HG02588 (cell line): ENCODE results near the gene NLRP11.
"Not testable (repeated sequence)": the region's sequence is repeated elsewhere in the genome, so short reads cannot be mapped to it uniquely, and the experiment has no call there.

Experiments
- ATAC-seq: cut with Tn5 transposase; IDR thresholded peaks from one replicate; pipeline ENCODE4 v1.9.1; 2021; ENCODE audit warnings: mild to moderate bottlenecking, moderate library complexity; ENCODE audit not compliant: unreplicated experiment

Gene NLRP11

DNA sequence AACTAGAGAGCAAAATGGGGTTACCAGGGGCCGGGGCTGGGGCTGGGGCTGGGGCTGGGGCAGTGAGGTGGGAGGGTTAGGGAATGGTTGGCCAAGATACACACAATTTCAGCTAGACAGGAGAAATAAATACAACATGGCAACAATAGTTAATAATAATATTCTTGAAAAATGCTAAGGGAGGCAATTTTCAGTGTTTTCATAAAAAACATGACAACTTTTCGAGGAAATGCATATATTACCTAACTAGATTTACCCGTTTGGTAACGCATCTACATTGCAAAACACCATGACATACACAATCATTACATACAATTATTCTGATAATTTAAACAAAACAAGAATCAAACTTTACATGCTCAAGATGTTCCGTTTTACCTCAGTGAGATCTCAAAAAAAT lies 50.7 kb downstream of the NLRP11 start:
- ATAC-seq, result no peak

GRCh38 chr19:55778331-55778730 lies 53.5 kb downstream of the NLRP11 start:
- no peak for ATAC-seq

- ATAC-seq, result no peak
Observed at GRCh38 chr19:55777528-55777927, 54.3 kb downstream of the NLRP11 start.

DNA sequence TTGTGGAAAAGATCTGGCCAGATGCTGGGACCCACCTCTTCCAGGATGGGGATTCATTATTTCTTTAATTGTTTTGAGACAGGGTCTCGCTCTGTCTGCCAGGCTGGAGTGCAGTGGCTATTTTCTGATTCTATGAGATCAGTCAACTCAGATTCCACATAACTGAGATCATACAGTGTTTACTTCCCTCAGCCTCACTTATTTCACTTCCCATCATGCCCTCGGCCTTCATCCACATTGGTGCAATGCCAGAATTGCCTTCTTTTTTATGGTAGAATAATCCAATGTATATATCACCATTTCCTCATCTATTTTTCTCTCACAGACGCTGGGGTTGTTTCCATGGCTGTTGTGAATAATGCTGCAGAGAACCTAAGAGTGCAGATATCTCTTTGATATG lies 62.2 kb downstream of the NLRP11 start:
- not testable (repeated sequence) for ATAC-seq

- ATAC-seq, result not testable (repeated sequence)
Observed at GRCh38 chr19:55768818-55769217, 63.0 kb downstream of the NLRP11 start, which contains the start of gene RFPL4AL1. Gene RFPL4AL1 (plus strand): TSS chr19:55769118. CDS start chr19:55771805, 2,687 bp downstream.

DNA sequence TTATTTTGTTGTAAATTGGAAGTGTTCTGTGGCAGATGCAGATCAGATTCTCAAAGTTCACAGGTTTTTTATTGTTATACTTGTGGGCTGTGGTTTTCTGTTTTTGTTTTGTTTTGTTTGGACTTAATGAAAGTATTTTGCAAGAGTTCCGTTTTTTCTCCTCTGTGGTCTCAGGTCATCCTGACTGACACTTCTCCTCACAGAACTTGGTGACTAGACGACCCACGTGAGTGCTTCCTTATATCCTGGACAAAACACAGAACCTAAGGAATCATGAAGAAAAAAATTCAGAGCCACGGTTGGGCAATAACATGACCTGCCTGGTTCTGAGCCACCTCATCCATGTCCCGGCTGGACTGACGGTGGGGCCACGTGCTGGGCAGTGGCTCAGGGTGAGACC lies 65.3 kb downstream of the NLRP11 start:
- ATAC-seq, result no peak

DNA sequence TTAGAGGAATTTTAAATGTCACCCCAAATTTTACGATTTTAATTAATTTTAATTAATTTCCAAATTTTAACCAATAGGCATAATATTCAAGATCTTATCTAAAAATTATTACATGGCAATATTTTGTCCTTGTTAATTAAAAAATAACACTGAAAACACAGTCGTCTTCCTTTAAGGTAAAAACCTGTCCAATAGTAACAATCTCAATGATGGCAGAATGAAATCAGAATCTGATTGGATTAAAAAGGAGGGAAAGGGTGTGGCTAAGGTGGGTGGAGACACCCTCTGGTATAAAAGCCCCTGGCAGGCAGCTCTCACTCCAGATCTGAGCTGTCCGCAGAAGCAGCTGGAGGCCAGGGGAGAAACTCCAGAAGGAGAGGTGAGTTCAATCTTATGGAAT lies 73.0 kb downstream of the NLRP11 start, which contains the start of gene RFPL4A:
Gene RFPL4A, plus strand, starts transcription at position 301 of the 400 bp plus-strand sequence. CDS start 2,704 bp downstream, outside the sequence.
- not testable (repeated sequence) for ATAC-seq

- ATAC-seq, result not testable (repeated sequence)
Observed at GRCh38 chr19:55756808-55757207, 75.0 kb downstream of the NLRP11 start.

- no peak for ATAC-seq
Observed at GRCh38 chr19:55753401-55753800, 78.4 kb downstream of the NLRP11 start.

GRCh38 chr19:55750715-55751114 lies 81.1 kb downstream of the NLRP11 start:
- ATAC-seq, result no peak

- ATAC-seq, result no peak
Observed at GRCh38 chr19:55738302-55738701, 93.5 kb downstream of the NLRP11 start, which contains the start of gene NLRP9. Gene NLRP9 (minus strand): TSS chr19:55738402. CDS start chr19:55738374, 28 bp downstream.
